Pancreas (tissue), 10 donors: ENCODE measurements around the gene PTPRK. TPM values are rescaled to one million over a fixed set of nuclear protein-coding genes. Genes with fewer than 3 reads are reported as not detected.

Source experiments
- ATAC-seq, 4 donors: fragments of 200-7000 bp; cut with Tn5 transposase; one replicate each; pipeline versions ENCODE4 v1.8.0 to v1.9.1; 2020; ENCODE audit warnings: mild to moderate bottlenecking in 4 of 4, moderate library complexity in 4 of 4
- DNase-seq, 6 donors: peaks; one replicate each; pipeline ENCODE4 v3.0.0-alpha.2; 2020
- FAIRE-seq: peaks from 2 replicates; lab custom pipeline; 2012; peaks lifted over from hg19 to GRCh38; lab: Jason Lieb, UNC
- H3K27ac ChIP-seq, 4 donors: fragments of 200-600 bp; sonication (generic); 1 replicate in 3 of 4; 2 replicates in 1 of 4; pipeline versions ENCODE4 v1.5.0 to v1.8.0; 2020
- H3K27me3 ChIP-seq, 4 donors: fragments of 200-600 bp; one replicate each; pipeline ENCODE4 v1.8.0; 2021
- H3K36me3 ChIP-seq, 3 donors: fragments of 200-600 bp; sonication (generic) in 1 of 3; one replicate each; pipeline versions ENCODE4 v1.5.0 to v1.8.0; 2020 to 2021
- H3K4me1 ChIP-seq, 3 donors: fragments of 200-600 bp; one replicate each; pipeline ENCODE4 v1.8.0; 2021
- H3K4me3 ChIP-seq, 4 donors: fragments of 200-600 bp; sonication (generic) in 2 of 4; one replicate each; pipeline versions ENCODE4 v1.5.0 to v1.8.0; 2020 to 2021
- H3K9me3 ChIP-seq, 4 donors: fragments of 200-600 bp; one replicate each; pipeline ENCODE4 v1.8.0; 2021
- WGBS, 2 donors: extraction: QIAGEN DNeasy Blood & Tissue Kit; methylation state at CpG; one replicate each; pipeline ENCODE4 v1.1.7; 2013; 5-methylcytosine and 5-hydroxymethylcytosine counted together
- intact Hi-C, 3 donors: fragments of 100-400 bp; cut with DNase I; formaldehyde crosslinking; loops; one replicate each; pipeline versions ENCODE4 v1.11.1 to v1.14.2; 2022
- polyA plus RNA-seq, 2 donors: library from polyadenylated mRNA; stranded (reverse); fragments of 200-250 nt; gene quantifications; one replicate each; pipeline ENCODE4 v1.2.3, GENCODE V29; 2013
- total RNA-seq, 6 donors: library from RNA; stranded (reverse); fragmentation: NEBNext Ultra II Directional in 4 of 6; extraction: Animal tissue kit (Norgen Biotek cat#: 25700) in 4 of 6; gene quantifications; one replicate each; pipeline versions ENCODE4 v1.2.1 to v1.2.4, GENCODE V29; 2021 to 2023
- TF ChIP-seq, protein P1 (sequence below), 4 donors: fragments of 200-600 bp; sonication (generic) in 3 of 4; IDR thresholded peaks; one replicate each; pipeline versions ENCODE4 v1.5.0 to v1.8.0; 2021; ENCODE audit warnings: antibody characterized with exemption in 4 of 4
- donor health status: healthy with polysubstance abuse.
- donor health status: DM: no; HTN: no; CAD: no; lungs with moderate emphysema.
- donor health status: DM: no; HTN: no; CAD: no.
- donor health status: control.
- donor health status: control.
- donor health status: Bipolar disorder and iron deficiency.
- donor health status: DM: yes; HTN: yes; CAD: no.
- donor health status: DM: no; HTN: no; CAD: no.
- donor health status: DM: no; HTN: no; CAD: no.
- donor health status: DM: yes; HTN: yes; CAD: no.

PTPRK gene
- total and polyA plus RNA-seq, 8 donors = 10.5 to 72.7 (median 51.7) TPM

DNA sequence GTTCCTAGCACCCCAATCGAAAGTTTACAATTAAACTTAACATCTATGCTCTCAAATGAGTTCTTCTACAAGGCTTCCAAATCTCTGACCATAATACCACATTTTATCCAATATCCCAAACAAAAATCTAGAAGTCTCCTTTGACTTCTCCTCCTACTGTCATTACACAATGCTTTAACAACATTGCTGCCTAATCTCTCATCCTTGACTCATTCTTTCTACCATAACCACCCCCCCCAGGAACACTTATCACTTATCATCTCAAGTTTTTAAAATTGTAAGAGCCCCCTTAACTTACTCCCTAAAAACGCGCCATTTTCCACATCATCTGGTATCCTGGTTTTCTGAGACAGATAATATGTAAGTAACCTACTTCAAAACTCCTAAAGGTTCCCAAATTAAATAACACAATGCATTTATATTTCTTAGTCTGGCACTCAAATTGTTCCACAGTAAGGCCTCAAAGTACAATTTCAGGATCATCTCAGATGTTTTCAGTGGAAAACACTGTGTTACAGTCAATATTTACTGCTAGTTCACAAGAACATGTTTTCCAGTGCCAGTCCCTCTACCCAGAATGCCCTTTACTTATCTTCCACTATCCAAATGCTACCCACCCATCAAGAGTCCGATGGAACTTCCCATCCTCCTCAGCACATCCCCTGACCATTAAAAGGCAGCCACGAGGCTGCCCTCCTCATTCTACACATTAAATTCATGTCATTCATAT is 311.4 kb downstream of the PTPRK start:
- H3K27ac ChIP-seq = no peak overlapping the region
- H3K4me1 ChIP-seq = peaks cover 0 to 4% (median 0%) of the 10 kb centered on the region in 3 donors
- FAIRE-seq (no peak), DNase-seq (no peak), ATAC-seq (no peak)
- no peaks in the 10 kb centered on the region for H3K27me3 ChIP-seq
- H3K36me3 ChIP-seq = no peaks in the 10 kb centered on the region
- no peaks in the 10 kb centered on the region for H3K9me3 ChIP-seq
- intact Hi-C loops = no loop called here
- TF ChIP-seq, protein P1, sequence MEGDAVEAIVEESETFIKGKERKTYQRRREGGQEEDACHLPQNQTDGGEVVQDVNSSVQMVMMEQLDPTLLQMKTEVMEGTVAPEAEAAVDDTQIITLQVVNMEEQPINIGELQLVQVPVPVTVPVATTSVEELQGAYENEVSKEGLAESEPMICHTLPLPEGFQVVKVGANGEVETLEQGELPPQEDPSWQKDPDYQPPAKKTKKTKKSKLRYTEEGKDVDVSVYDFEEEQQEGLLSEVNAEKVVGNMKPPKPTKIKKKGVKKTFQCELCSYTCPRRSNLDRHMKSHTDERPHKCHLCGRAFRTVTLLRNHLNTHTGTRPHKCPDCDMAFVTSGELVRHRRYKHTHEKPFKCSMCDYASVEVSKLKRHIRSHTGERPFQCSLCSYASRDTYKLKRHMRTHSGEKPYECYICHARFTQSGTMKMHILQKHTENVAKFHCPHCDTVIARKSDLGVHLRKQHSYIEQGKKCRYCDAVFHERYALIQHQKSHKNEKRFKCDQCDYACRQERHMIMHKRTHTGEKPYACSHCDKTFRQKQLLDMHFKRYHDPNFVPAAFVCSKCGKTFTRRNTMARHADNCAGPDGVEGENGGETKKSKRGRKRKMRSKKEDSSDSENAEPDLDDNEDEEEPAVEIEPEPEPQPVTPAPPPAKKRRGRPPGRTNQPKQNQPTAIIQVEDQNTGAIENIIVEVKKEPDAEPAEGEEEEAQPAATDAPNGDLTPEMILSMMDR (IDR thresholded peaks at IDR 0.05) = no peak
- WGBS, 2 donors = 71 to 97% methylated on average over 5 of the region's 5 CpGs
- H3K4me3 ChIP-seq = no peak overlapping the region

DNA sequence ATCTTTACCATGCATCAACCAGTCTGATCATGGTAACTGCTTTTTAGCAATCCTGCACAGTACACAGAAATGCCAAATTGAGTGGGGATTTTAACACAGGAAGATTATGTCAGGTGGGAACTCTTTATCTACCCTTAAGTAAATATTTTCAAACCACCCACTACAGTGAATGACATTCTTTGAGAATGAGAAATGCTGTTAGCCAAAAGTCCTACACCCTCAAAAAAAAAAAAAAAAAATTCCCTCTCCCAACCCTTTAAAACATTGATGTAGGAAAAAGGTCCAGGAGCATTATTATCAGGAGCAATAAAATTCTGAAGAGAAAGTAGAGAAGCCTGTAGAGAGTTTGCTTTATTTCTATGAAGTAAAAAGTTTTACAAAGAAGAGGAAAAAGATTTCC is 312.3 kb downstream of the PTPRK start:
- TF ChIP-seq, protein P1 (IDR thresholded peaks at IDR 0.05) = no peak
- Histone ChIP-seq H3K4me3 (no peak overlapping the region), H3K36me3 (no peaks in the 10 kb centered on the region), H3K27me3 (no peaks in the 10 kb centered on the region), H3K9me3 (no peaks in the 10 kb centered on the region), H3K4me1 (peaks cover 0 to 4% (median 0%) of the 10 kb centered on the region in 3 donors), H3K27ac (peak overlapping the region in 1 of 4 donors; percentile 13)
- DNase-seq = no peak
- no peak for FAIRE-seq
- intact Hi-C loops = no loop called here
- ATAC-seq = peak in 3 of 4 donors; percentile 53 to 76 (median 66)

- Histone ChIP-seq H3K9me3 (no peaks in the 10 kb centered on the region), H3K4me1 (peaks cover 0 to 4% (median 0%) of the 10 kb centered on the region in 3 donors), H3K36me3 (no peaks in the 10 kb centered on the region), H3K4me3 (no peak overlapping the region), H3K27ac (no peak overlapping the region), H3K27me3 (no peaks in the 10 kb centered on the region)
- FAIRE-seq (no peak), ATAC-seq (no peak), DNase-seq (no peak)
- WGBS, 2 donors = 95 to 97% methylated on average over 2 of the region's 2 CpGs
- TF ChIP-seq, protein P1 (IDR thresholded peaks at IDR 0.05) = no peak
- intact Hi-C loops = no loop called here
These were observed 313.6 kb downstream of the PTPRK start for GRCh38 chr6:128206610-128207426.

DNA sequence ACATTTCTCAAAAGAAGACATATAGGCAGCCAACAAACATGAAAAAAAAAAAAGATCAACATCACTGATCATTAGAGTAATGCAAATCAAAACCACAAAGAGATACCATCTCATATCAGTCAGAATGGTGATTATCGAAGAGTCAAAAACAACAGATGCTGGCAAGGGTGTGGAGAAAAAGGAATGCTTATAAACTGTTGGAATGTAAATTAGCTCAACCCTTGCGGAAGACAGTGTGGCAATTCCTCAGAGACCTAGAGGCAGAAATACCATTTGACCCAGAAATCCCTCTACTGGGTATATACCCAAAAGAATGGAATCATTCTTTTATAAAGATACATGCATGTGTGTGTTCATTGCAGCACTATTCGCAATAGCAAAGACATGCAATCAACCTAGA is 315.8 kb downstream of the PTPRK start:
- no peak overlapping the region for H3K27ac ChIP-seq

More for the DNA sequence above, 315.8 kb downstream of the PTPRK start:
- no peak for FAIRE-seq
- Histone ChIP-seq H3K4me1 (peaks cover 0 to 4% (median 0%) of the 10 kb centered on the region in 3 donors), H3K9me3 (no peaks in the 10 kb centered on the region), H3K27me3 (no peaks in the 10 kb centered on the region), H3K4me3 (no peak overlapping the region), H3K36me3 (no peaks in the 10 kb centered on the region)
- no peak for ATAC-seq
- intact Hi-C loops = no loop called here
- TF ChIP-seq, protein P1 (IDR thresholded peaks at IDR 0.05) = no peak
- WGBS, 2 donors = 94 to 97% methylated on average over 3 of the region's 3 CpGs
- no peak for DNase-seq
